GM23338 (cell line): ENCODE results near the gene ZAP70. TPM values are rescaled to one million over a fixed set of nuclear protein-coding genes. Genes with fewer than 3 reads are reported as not detected.

ENCODE experiments used
- ATAC-seq: fragments of 200-7000 bp; cut with Tn5 transposase; 3 replicates; pipeline ENCODE4 v1.9.1; 2020
- DNase-seq: peaks from one replicate; pipeline ENCODE4 v3.0.0-alpha.2; 2015; ENCODE audit warnings: low spot score
- H2AFZ ChIP-seq: fragments of 200-600 bp; sonication (generic); 2 replicates; pipeline ENCODE4 v1.8.0; 2016; ENCODE audit warnings: antibody characterized with exemption, mild to moderate bottlenecking, moderate library complexity
- H3F3A ChIP-seq: fragments of 200-600 bp; sonication (generic); replicated peaks from 2 replicates; pipeline ENCODE4 v1.8.0; 2017; ENCODE audit warnings: antibody characterized with exemption, mixed run types, low read depth
- H3K27ac ChIP-seq: fragments of 200-600 bp; sonication (generic); 2 replicates; pipeline ENCODE4 v1.6.1; 2016; ENCODE audit warnings: low read depth
- H3K27me3 ChIP-seq: fragments of 200-600 bp; sonication (generic); 2 replicates; pipeline ENCODE4 v1.8.0; 2016; ENCODE audit warnings: mild to moderate bottlenecking, mixed run types, moderate library complexity; ENCODE audit not compliant: insufficient read depth
- H3K36me3 ChIP-seq: fragments of 200-600 bp; sonication (generic); 2 replicates; pipeline ENCODE4 v1.8.0; 2016; ENCODE audit warnings: mild to moderate bottlenecking; ENCODE audit not compliant: insufficient read depth
- H3K4me1 ChIP-seq: fragments of 200-600 bp; sonication (generic); 2 replicates; pipeline ENCODE4 v1.8.0; 2016; ENCODE audit warnings: mild to moderate bottlenecking, moderate library complexity; ENCODE audit not compliant: insufficient read depth
- H3K4me2 ChIP-seq: fragments of 200-600 bp; sonication (generic); 2 replicates; pipeline ENCODE4 v1.7.1; 2017; ENCODE audit warnings: mixed run types
- H3K4me3 ChIP-seq: fragments of 200-600 bp; sonication (generic); 2 replicates; pipeline ENCODE4 v1.6.1; 2016; ENCODE audit warnings: mixed run types
- H3K79me2 ChIP-seq: fragments of 200-600 bp; sonication (generic); replicated peaks from 2 replicates; pipeline ENCODE4 v1.8.0; 2017; ENCODE audit warnings: mild to moderate bottlenecking; ENCODE audit not compliant: insufficient read depth
- H3K9me2 ChIP-seq: fragments of 200-600 bp; sonication (generic); 2 replicates; pipeline ENCODE4 v1.8.0; 2017; ENCODE audit not compliant: insufficient read depth
- H4K20me1 ChIP-seq: fragments of 200-600 bp; sonication (generic); replicated peaks from 2 replicates; pipeline ENCODE4 v1.8.0; 2017; ENCODE audit warnings: mild to moderate bottlenecking; ENCODE audit not compliant: insufficient read depth
- H3K27ac Mint-ChIP-seq: 2 replicates; pipeline ENCODE4 v1.8.0; 2020; ENCODE audit warnings: inconsistent platforms, mild to moderate bottlenecking, moderate library complexity, mixed read lengths
- H3K27me3 Mint-ChIP-seq: 3 replicates; pipeline ENCODE4 v1.8.0; 2022; ENCODE audit warnings: low read depth, mild to moderate bottlenecking, moderate library complexity, mixed read lengths, inconsistent platforms; ENCODE audit not compliant: insufficient read depth, poor library complexity
- H3K36me3 Mint-ChIP-seq: 3 replicates; pipeline ENCODE4 v1.8.0; 2021; ENCODE audit warnings: low read depth, mild to moderate bottlenecking, inconsistent platforms, moderate library complexity, mixed read lengths
- H3K4me1 Mint-ChIP-seq: 3 replicates; pipeline ENCODE4 v1.8.0; 2020; ENCODE audit warnings: mild to moderate bottlenecking, inconsistent platforms, mixed read lengths
- H3K4me3 Mint-ChIP-seq: 3 replicates; pipeline ENCODE4 v1.8.0; 2021; ENCODE audit warnings: moderate library complexity, mild to moderate bottlenecking, inconsistent platforms, mixed read lengths
- H3K9me3 Mint-ChIP-seq: 3 replicates; pipeline ENCODE4 v1.8.0; 2020; ENCODE audit warnings: moderate library complexity, mild to moderate bottlenecking, inconsistent platforms, mixed read lengths
- CREB1 ChIP-seq: fragments of 250-450 bp; sonication (Bioruptor Pico); IDR thresholded peaks from 2 replicates; pipeline ENCODE4 v1.5.0; 2020; ENCODE audit warnings: low read depth, mild to moderate bottlenecking, moderate library complexity
- EZH2 ChIP-seq: fragments of 200-600 bp; sonication (generic); IDR thresholded peaks from one replicate; pipeline ENCODE4 v1.8.0; 2017; ENCODE audit warnings: antibody characterized with exemption, mild to moderate bottlenecking, low read depth; ENCODE audit not compliant: unreplicated experiment
- EZH2phosphoT487 ChIP-seq: fragments of 200-600 bp; sonication (generic); IDR thresholded peaks from one replicate; pipeline ENCODE4 v1.8.1; 2018; ENCODE audit warnings: antibody characterized with exemption; ENCODE audit not compliant: unreplicated experiment
- JUNB ChIP-seq: IDR thresholded peaks from one replicate; pipeline ENCODE4 v1.6.1; 2016; ENCODE audit warnings: antibody characterized with exemption; ENCODE audit not compliant: unreplicated experiment
- NANOG ChIP-seq: IDR thresholded peaks from 2 replicates; pipeline ENCODE4 v1.6.1; 2016; ENCODE audit warnings: antibody characterized with exemption, borderline replicate concordance
- POLR2AphosphoS5 ChIP-seq: IDR thresholded peaks from 2 replicates; pipeline ENCODE4 v1.6.1; 2016; ENCODE audit warnings: antibody characterized with exemption, low read depth
- REST ChIP-seq: IDR thresholded peaks from one replicate; pipeline ENCODE4 v1.6.1; 2018; ENCODE audit warnings: antibody characterized with exemption; ENCODE audit not compliant: unreplicated experiment
- ZNF114 ChIP-seq: fragments of 250-450 bp; sonication (Bioruptor Pico); IDR thresholded peaks from 2 replicates; pipeline ENCODE4 v1.5.0; 2020; ENCODE audit warnings: mild to moderate bottlenecking, moderate library complexity
- polyA plus RNA-seq: library from polyadenylated mRNA; unstranded; fragments of >200 nt; fragmentation: Nextera tagmentation; extraction: Ambion mirVana; gene quantifications from 2 replicates; pipeline ENCODE4 v1.2.1, GENCODE V29; 2016
- total RNA-seq: library from RNA; depleted of rRNA; stranded (reverse); fragments of >200 nt; shearing (Covaris generic); gene quantifications from 2 replicates; pipeline ENCODE4 v1.2.3, GENCODE V29; 2014
- TF ChIP-seq, protein P1 (sequence below), 2 experiments: fragments of 200-600 bp in 1 of 2; sonication (generic) in 1 of 2; conservative IDR thresholded peaks; 2 replicates each; pipeline versions ENCODE4 v1.5.1 to v1.6.1; 2016 to 2017; ENCODE audit warnings: antibody characterized with exemption in 2 of 2, low read depth in 2 of 2, mild to moderate bottlenecking in 2 of 2, moderate library complexity in 1 of 2
- TF ChIP-seq, protein P2 (sequence below): IDR thresholded peaks from 2 replicates; pipeline ENCODE4 v1.6.1; 2016; ENCODE audit warnings: antibody characterized with exemption

The ZAP70 gene
- total and polyA plus RNA-seq, 2 experiments from 2014 or later = 0.42 TPM; not detected in 1

GRCh38 chr2:97764559-97765263 is 51.3 kb downstream of the ZAP70 start:
- no peaks in the 10 kb centered on the region for H3K36me3 ChIP-seq
- H3K9me2 ChIP-seq = no peaks in the 10 kb centered on the region
- no peak overlapping the region for H2AFZ ChIP-seq
- H3K4me3 ChIP-seq = no peak overlapping the region
- no peaks in the 10 kb centered on the region for H3K79me2 ChIP-seq
- no peak for TF ChIP-seq EZH2phosphoT487
- TF ChIP-seq, protein P1, sequence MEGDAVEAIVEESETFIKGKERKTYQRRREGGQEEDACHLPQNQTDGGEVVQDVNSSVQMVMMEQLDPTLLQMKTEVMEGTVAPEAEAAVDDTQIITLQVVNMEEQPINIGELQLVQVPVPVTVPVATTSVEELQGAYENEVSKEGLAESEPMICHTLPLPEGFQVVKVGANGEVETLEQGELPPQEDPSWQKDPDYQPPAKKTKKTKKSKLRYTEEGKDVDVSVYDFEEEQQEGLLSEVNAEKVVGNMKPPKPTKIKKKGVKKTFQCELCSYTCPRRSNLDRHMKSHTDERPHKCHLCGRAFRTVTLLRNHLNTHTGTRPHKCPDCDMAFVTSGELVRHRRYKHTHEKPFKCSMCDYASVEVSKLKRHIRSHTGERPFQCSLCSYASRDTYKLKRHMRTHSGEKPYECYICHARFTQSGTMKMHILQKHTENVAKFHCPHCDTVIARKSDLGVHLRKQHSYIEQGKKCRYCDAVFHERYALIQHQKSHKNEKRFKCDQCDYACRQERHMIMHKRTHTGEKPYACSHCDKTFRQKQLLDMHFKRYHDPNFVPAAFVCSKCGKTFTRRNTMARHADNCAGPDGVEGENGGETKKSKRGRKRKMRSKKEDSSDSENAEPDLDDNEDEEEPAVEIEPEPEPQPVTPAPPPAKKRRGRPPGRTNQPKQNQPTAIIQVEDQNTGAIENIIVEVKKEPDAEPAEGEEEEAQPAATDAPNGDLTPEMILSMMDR (conservative IDR thresholded peaks at IDR 0.05; ENCODE audit: low read depth in 2 of 2) = peak; percentile 30 to 37; a peak in 3 of 4 replicates
- no peaks in the 10 kb centered on the region for H3K27me3 ChIP-seq
- H3K27ac Mint-ChIP-seq = no peak overlapping the region
- peaks cover 11% of the 10 kb centered on the region for H3K4me1 Mint-ChIP-seq
- H3K9me3 Mint-ChIP-seq = no peaks in the 10 kb centered on the region
- peaks cover 7% of the 10 kb centered on the region; the same call in 1 of the 2 replicates for H4K20me1 ChIP-seq
- no peak overlapping the region for H3K4me2 ChIP-seq
- peaks cover 1% of the 10 kb centered on the region for H3K27me3 Mint-ChIP-seq
- DNase-seq (peak; percentile 28), ATAC-seq (no peak)
- no peak overlapping the region for H3K27ac ChIP-seq
- no peak overlapping the region for H3K4me3 Mint-ChIP-seq
- H3K36me3 Mint-ChIP-seq = peaks cover 11% of the 10 kb centered on the region
- H3K4me1 ChIP-seq = no peaks in the 10 kb centered on the region
- no peaks in the 10 kb centered on the region for H3F3A ChIP-seq

- H4K20me1 ChIP-seq = peaks cover 7% of the 10 kb centered on the region; the same call in 1 of the 2 replicates
- H3K27ac ChIP-seq = no peak overlapping the region
- H3K79me2 ChIP-seq = no peaks in the 10 kb centered on the region
- Mint-ChIP-seq H3K27me3 (peaks cover 1% of the 10 kb centered on the region), H3K4me1 (peaks cover 19% of the 10 kb centered on the region), H3K27ac (no peak overlapping the region), H3K9me3 (no peaks in the 10 kb centered on the region), H3K4me3 (no peak overlapping the region), H3K36me3 (peaks cover 9% of the 10 kb centered on the region; the same call in 2 of the 3 replicates)
- no peak overlapping the region for H2AFZ ChIP-seq
- H3K4me3 ChIP-seq = no peak overlapping the region
- no peaks in the 10 kb centered on the region for H3K36me3 ChIP-seq
- H3K9me2 ChIP-seq = no peaks in the 10 kb centered on the region
- no peak for ATAC-seq
- no peaks in the 10 kb centered on the region for H3K27me3 ChIP-seq
- no peaks in the 10 kb centered on the region for H3F3A ChIP-seq
- no peak for DNase-seq
- peaks cover 7% of the 10 kb centered on the region for H3K4me1 ChIP-seq
- H3K4me2 ChIP-seq = no peak overlapping the region
- TF ChIP-seq, protein P2, sequence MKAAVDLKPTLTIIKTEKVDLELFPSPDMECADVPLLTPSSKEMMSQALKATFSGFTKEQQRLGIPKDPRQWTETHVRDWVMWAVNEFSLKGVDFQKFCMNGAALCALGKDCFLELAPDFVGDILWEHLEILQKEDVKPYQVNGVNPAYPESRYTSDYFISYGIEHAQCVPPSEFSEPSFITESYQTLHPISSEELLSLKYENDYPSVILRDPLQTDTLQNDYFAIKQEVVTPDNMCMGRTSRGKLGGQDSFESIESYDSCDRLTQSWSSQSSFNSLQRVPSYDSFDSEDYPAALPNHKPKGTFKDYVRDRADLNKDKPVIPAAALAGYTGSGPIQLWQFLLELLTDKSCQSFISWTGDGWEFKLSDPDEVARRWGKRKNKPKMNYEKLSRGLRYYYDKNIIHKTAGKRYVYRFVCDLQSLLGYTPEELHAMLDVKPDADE = no peak
- TF ChIP-seq JUNB (no peak), CREB1 (CRISPR knock-in tag) (no peak), EZH2 (no peak), REST (no peak), POLR2AphosphoS5 (no peak), NANOG (no peak), ZNF114 (CRISPR knock-in tag) (no peak)
These were observed 52.6 kb downstream of the ZAP70 start for GRCh38 chr2:97765933-97766332.
